Measurements from ENCODE around the gene ALDOA.

DNA sequence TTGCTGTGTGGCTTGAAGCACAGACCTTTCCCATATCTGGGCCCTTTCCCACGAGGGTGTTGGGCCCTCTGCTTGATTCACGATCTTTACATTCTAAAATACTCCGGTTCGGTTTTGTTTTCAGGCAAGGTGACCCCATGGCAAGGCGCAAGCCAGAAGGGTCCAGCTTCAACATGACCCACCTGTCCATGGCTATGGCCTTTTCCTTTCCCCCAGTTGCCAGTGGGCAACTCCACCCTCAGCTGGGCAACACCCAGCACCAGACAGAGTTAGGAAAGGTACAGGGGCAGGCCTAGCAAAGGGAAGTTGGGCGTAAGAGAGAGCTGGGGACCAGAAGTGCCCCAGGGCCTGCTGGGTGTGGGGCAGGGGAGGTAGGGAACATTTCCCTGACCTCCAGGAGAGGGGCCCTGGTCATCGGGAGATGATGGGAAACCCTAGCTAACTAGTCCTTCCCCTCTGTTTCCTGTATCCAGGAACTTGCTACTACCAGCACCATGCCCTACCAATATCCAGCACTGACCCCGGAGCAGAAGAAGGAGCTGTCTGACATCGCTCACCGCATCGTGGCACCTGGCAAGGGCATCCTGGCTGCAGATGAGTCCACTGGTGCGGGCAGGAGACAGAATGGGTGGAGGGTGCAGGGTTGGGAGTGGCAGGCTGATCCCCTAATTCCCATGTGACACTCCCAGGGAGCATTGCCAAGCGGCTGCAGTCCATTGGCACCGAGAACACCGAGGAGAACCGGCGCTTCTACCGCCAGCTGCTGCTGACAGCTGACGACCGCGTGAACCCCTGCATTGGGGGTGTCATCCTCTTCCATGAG lies 1.4 kb downstream of the ALDOA start:
- no peak for TF ChIP-seq CTCF (IDR thresholded peaks at IDR 0.05; ENCODE audit: insufficient read depth, low read length)
- TF ChIP-seq, protein P1, sequence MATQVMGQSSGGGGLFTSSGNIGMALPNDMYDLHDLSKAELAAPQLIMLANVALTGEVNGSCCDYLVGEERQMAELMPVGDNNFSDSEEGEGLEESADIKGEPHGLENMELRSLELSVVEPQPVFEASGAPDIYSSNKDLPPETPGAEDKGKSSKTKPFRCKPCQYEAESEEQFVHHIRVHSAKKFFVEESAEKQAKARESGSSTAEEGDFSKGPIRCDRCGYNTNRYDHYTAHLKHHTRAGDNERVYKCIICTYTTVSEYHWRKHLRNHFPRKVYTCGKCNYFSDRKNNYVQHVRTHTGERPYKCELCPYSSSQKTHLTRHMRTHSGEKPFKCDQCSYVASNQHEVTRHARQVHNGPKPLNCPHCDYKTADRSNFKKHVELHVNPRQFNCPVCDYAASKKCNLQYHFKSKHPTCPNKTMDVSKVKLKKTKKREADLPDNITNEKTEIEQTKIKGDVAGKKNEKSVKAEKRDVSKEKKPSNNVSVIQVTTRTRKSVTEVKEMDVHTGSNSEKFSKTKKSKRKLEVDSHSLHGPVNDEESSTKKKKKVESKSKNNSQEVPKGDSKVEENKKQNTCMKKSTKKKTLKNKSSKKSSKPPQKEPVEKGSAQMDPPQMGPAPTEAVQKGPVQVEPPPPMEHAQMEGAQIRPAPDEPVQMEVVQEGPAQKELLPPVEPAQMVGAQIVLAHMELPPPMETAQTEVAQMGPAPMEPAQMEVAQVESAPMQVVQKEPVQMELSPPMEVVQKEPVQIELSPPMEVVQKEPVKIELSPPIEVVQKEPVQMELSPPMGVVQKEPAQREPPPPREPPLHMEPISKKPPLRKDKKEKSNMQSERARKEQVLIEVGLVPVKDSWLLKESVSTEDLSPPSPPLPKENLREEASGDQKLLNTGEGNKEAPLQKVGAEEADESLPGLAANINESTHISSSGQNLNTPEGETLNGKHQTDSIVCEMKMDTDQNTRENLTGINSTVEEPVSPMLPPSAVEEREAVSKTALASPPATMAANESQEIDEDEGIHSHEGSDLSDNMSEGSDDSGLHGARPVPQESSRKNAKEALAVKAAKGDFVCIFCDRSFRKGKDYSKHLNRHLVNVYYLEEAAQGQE (IDR thresholded peaks at IDR 0.05; ENCODE audit: insufficient replicate concordance, low read depth) = no peak
- no peak; the same call in 1 of the 2 replicates for TF ChIP-seq POLR2AphosphoS5 (IDR thresholded peaks at IDR 0.05; ENCODE audit: low read depth)
- no peak for TF ChIP-seq SPI1 (IDR thresholded peaks at IDR 0.05; ENCODE audit: borderline replicate concordance, low read depth)
